NT2/D1 (cell line): ENCODE measurements around the gene HOXA2.

Experiments used
- YY1 ChIP-seq: IDR thresholded peaks from 2 replicates; pipeline ENCODE4 v1.6.1; 2011; ENCODE audit not compliant: insufficient read length, insufficient read depth
- ZNF274 ChIP-seq: IDR thresholded peaks from 2 replicates; pipeline ENCODE4 v1.6.1; 2011; ENCODE audit warnings: mild to moderate bottlenecking, low read depth, low read length

GRCh38 chr7:27064159-27064558 lies 38.3 kb downstream of the HOXA2 start:
- TF ChIP-seq ZNF274 (no peak), YY1 (no peak)
